Measurements from ENCODE around the gene TTC5. TPM values are rescaled to one million over a fixed set of nuclear protein-coding genes. Genes with fewer than 3 reads are reported as not detected.

Gene TTC5
- polyA plus RNA-seq, 1 donor (not counting 4 experiments of a cell fraction or from before 2014, with no cell fraction given) = 19.2 TPM

- TF ChIP-seq EZH2 (IDR thresholded peaks at IDR 0.05; ENCODE audit: low read length) (no peak), CTCF (optimal IDR thresholded peaks at IDR 0.05 in 1 of 3, IDR thresholded peaks at IDR 0.05 in 1 of 3, conservative IDR thresholded peaks at IDR 0.05 in 1 of 3; ENCODE audit: extremely low read depth in 1 of 3, insufficient read depth in 2 of 3, low read length in 3 of 3) (no peak)
- Histone ChIP-seq H3K79me2 (ENCODE audit: control insufficient read depth, insufficient read depth, low read length) (peaks cover 70% of the 10 kb centered on the region), H3K4me1 (ENCODE audit: control insufficient read depth, extremely low read depth, insufficient read depth, low read length) (peaks cover 19% of the 10 kb centered on the region)
Observed at GRCh38 chr14:20329355-20329754, 23.6 kb upstream of the TTC5 start.

GRCh38 chr14:20328705-20329104 lies 23.0 kb upstream of the TTC5 start:
- H3K9me3 ChIP-seq (ENCODE audit: control insufficient read depth, low read depth, low read length) = no peaks in the 10 kb centered on the region
- dilution Hi-C loops (cut with MboI; ENCODE audit: extremely low pct_ligation_motif_present, low sequenced_read_pairs) = no loop called here
- FAIRE-seq (no peak), DNase-seq (ENCODE audit: low read depth, low spot score) (no peak)
- H3K36me3 ChIP-seq (ENCODE audit: control insufficient read depth in 2 of 2, extremely low read depth in 1 of 2, insufficient read depth in 2 of 2, low read length in 2 of 2) = peaks cover 12 to 15% of the 10 kb centered on the region in 2 experiments
- no peak overlapping the region for H3K27ac ChIP-seq (ENCODE audit: control insufficient read depth, insufficient read depth, low read length)
- no peak overlapping the region for H2AFZ ChIP-seq (ENCODE audit: control insufficient read depth, low read length)
- no peak overlapping the region for H3K9ac ChIP-seq (ENCODE audit: control insufficient read depth, extremely low read depth, insufficient read depth, low read length)
- no peaks in the 10 kb centered on the region for H3K9me1 ChIP-seq (ENCODE audit: control insufficient read depth, extremely low read depth, insufficient read depth, low read length)
- no peaks in the 10 kb centered on the region for H4K20me1 ChIP-seq (ENCODE audit: control insufficient read depth, extremely low read depth, insufficient read depth, low read length)
- TF ChIP-seq CTCF (optimal IDR thresholded peaks at IDR 0.05 in 1 of 3, IDR thresholded peaks at IDR 0.05 in 1 of 3, conservative IDR thresholded peaks at IDR 0.05 in 1 of 3; ENCODE audit: extremely low read depth in 1 of 3, insufficient read depth in 2 of 3, low read length in 3 of 3) (no peak), EZH2 (IDR thresholded peaks at IDR 0.05; ENCODE audit: low read length) (no peak)
- H3K4me2 ChIP-seq (ENCODE audit: control insufficient read depth, extremely low read depth, insufficient read depth, low read depth, low read length) = no peak overlapping the region
- peaks cover 19% of the 10 kb centered on the region for H3K4me1 ChIP-seq (ENCODE audit: control insufficient read depth, extremely low read depth, insufficient read depth, low read length)
- peaks cover 70% of the 10 kb centered on the region for H3K79me2 ChIP-seq (ENCODE audit: control insufficient read depth, insufficient read depth, low read length)
- no peak overlapping the region for H3K4me3 ChIP-seq (ENCODE audit: control insufficient read depth in 2 of 3, extremely low read depth in 1 of 3, insufficient read depth in 2 of 3, low read depth in 1 of 3, low read length in 3 of 3)
- H3K27me3 ChIP-seq (ENCODE audit: control insufficient read depth, extremely low read depth, insufficient read depth, low read length) = no peaks in the 10 kb centered on the region

More at GRCh38 chr14:20329355-20329754, 23.6 kb upstream of the TTC5 start:
- no peak overlapping the region for H2AFZ ChIP-seq (ENCODE audit: control insufficient read depth, low read length)
- H3K36me3 ChIP-seq (ENCODE audit: control insufficient read depth in 2 of 2, extremely low read depth in 1 of 2, insufficient read depth in 2 of 2, low read length in 2 of 2) = peaks cover 12 to 15% of the 10 kb centered on the region in 2 experiments
- no peak overlapping the region for H3K27ac ChIP-seq (ENCODE audit: control insufficient read depth, insufficient read depth, low read length)
- no peaks in the 10 kb centered on the region for H3K9me1 ChIP-seq (ENCODE audit: control insufficient read depth, extremely low read depth, insufficient read depth, low read length)
- no peak for DNase-seq (ENCODE audit: low read depth, low spot score)
- no peaks in the 10 kb centered on the region for H3K27me3 ChIP-seq (ENCODE audit: control insufficient read depth, extremely low read depth, insufficient read depth, low read length)
- no peak for FAIRE-seq
- no peak overlapping the region for H3K4me3 ChIP-seq (ENCODE audit: control insufficient read depth in 2 of 3, extremely low read depth in 1 of 3, insufficient read depth in 2 of 3, low read depth in 1 of 3, low read length in 3 of 3)
- H3K9me3 ChIP-seq (ENCODE audit: control insufficient read depth, low read depth, low read length) = no peaks in the 10 kb centered on the region
- no peak overlapping the region for H3K9ac ChIP-seq (ENCODE audit: control insufficient read depth, extremely low read depth, insufficient read depth, low read length)
- dilution Hi-C loops (cut with MboI; ENCODE audit: extremely low pct_ligation_motif_present, low sequenced_read_pairs) = no loop called here
- H4K20me1 ChIP-seq (ENCODE audit: control insufficient read depth, extremely low read depth, insufficient read depth, low read length) = no peaks in the 10 kb centered on the region
- no peak overlapping the region for H3K4me2 ChIP-seq (ENCODE audit: control insufficient read depth, extremely low read depth, insufficient read depth, low read depth, low read length)
